UCSD-AML1 (cell line): Measurements from ENCODE around the gene OSBPL5.

Experiments
- DNase-seq: peaks from one replicate; lab custom pipeline; 2025; ENCODE audit not compliant: unreplicated experiment; lab: John Stamatoyannopoulos, UW

The OSBPL5 gene

DNA sequence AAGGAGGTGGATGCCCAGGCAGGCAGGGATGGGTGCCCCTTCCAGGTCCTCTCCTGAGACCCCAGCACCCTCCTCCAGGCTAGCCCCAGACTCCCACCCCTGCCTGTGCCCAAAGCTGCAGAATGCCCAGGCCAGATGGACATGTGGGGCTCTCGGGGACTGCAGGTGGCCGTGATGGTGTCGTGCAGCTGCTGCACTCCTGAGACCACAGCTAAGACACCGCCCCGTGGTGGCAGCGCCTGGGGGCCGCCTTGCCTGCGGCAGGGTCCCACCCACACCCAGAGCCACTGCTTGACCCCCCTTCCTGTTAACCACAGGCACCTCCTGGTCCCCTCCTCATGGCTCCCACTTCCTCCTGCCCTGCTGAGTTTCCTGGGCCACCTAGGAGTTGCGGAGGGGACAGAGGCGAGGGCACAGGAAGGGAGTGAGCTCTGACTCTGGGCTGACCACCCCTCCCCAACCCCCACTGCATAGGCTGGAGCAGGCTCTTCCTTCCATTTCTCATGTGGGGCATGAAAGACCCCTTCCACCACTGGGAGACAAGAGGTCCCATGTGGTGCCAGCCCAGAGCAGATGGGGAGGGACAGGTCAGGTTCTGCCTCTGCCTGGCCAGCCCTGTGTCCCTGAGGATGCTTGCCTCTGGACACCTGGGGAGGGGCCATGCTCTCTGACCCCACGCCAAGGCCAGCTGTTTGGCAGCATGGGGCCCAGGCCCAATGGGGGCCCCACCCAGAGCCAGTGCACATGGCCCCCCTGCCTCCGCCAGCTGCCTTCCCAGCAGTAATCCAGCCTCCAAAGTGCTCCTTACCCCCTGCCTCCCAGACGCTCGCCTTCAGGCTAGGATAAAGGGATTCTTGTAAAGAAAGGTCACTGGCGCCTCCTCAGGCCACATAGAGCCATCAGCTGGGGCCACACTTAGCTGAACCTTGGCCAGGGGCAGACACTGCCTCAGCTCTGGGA lies 29.3 kb downstream of the OSBPL5 start:
- DNase-seq = peak; percentile 81

DNA sequence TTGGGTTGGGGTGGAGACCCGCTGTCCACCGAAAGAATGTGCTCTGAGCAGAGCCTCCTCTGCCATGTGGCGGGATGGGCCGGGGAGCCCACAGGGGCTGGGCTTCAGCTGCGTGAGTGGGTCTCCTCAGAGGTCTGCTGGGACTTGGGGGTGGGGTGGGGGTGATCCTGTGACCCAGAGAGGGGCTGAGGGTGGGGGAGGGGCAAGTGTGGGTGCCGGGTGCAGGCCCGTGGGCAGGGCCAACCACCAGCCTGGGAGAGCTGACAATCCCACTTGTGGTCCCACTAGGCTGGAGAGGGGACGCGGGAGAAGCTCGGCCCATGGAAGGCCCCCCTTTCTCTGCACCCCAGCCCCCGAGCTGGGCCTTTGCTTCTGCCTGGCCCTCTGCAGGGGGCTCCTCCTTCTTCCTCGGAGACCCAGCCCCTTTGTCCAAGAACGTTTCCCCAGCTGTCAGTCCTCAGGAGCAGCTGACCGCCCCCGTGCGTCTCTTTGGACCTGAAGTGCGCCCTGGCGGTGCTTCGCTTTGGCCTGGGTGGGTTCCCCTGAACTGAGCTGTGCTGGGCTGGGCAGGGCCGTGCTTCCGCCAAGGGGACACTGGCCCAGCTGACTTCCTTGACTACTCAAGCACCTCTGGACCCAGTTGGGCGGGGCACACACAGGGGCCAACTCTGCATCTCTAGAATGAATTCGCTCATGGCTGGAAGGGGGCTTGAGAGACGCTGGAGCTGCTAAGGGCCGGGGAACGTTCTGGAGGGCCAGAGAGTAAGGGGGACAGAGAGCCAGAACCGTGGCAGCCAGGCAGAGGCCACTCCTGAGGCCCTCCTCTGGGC lies 30.2 kb downstream of the OSBPL5 start:
- no peak for DNase-seq

DNA sequence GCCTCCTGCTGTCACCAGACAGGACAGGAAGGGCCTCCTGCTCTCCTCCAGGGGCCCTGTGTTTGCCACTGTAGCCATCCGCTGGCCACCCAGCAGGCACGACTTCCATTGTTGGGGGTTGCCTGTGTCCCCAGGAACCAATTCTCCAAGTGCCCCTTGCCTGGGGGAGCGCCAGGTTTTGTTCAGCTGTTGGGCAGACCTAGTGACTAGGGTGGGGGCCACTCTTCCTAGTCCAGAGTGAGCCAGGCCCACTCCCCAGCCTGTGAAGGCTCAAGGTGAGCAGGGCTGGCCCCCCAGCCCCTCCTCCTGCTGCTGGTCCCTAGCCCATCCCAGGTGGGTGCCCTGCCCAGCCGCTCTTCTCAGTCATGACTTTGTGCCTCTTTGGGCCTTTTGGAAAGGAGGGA lies 30.9 kb downstream of the OSBPL5 start:
- DNase-seq = no peak

DNA sequence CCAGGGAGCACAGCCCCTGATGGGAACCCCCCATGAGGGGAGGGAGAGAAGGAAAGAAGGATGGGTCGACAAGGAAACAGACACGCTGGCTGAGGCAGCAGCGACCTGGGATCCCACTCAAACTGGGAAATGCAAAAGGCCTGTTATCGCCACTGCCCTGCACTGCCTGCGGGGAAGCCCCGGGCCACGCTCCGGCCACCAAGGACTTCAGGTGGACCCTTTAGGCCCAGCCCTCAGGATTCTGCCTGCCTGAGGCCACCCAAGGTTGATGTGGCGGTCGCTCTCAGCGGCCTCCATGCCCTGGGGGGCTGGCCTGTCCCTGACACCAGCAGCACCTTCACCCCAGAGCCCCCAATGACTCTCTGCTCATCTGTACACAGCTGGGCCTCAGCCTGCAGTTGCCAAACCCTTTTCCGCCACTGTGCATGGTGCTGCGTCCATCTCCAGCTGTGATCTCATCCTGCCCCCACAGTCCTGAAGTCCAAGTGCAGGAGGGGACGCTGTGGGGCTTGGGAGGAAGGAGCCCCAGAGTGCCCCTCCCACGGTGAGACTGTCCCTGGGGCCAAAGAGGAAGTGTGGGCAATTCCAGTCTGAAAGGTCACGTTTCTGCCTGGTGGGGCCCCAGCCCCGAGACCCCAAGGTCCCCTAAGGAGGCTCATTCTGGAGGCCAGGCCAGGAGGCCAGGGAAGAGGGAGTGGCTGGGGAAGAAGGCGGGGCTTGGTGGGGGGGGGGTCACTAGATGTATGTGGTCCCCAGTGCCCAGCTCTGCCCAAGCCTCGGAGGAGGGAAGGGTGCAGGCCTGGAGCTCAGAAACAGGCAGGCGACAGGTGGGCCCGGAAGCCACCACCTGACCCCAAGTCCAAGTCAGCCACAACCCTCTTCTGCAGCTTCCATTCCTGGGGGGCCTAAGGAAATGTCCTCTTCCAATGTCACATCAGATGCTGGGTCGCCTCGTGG lies 31.6 kb downstream of the OSBPL5 start:
- DNase-seq = no peak

DNA sequence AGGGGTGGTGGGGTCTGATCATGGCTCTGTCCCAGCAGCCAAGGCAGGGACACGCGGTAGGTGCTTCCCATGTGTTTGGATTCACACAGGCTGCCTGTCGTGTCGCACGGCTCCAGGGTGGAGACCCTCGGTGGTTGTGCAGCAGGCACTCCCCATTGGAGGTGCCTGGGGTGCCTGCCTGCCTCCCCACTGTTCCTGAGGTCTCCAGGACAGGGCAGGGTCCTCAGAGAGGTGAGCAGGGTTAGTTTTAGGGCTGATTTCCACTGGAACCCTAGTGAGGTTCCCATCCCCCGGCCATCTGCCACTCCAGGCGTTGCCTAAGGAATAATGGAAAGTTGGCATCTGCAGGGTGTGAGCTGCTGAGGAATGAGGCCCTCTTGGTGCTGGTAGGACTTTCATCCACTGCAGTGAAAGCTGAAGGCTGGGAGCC lies 32.3 kb downstream of the OSBPL5 start:
- no peak for DNase-seq

- DNase-seq = no peak
Observed at GRCh38 chr11:3132271-3132781, 32.8 kb downstream of the OSBPL5 start.

DNA sequence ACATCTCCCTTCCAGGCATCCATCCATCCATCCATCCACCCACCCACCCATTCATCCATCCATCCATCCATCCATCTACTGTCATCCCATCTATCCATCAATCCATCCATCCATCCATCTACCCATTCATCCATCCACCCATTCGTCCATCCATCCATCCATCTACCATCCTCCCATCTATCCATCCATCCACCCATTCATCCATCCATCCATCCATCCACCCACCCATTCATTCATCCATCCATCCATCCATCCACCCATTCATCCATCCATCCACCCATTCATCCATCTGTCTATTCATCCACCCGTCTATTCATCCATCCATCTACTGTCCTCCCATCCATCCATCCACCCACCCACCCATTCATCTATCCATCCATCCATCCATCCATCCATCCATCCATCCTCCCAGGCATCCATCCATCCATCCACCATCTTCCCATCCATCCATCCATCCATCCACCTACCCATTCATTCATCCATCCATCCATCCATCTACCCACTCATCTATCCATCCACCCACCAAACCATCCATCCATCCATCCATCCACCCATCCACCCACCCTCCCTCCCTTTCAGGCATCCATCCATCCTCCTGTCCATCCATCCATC lies 33.7 kb downstream of the OSBPL5 start:
- DNase-seq = no peak

GRCh38 chr11:3130269-3131071 lies 34.6 kb downstream of the OSBPL5 start:
- no peak for DNase-seq

DNA sequence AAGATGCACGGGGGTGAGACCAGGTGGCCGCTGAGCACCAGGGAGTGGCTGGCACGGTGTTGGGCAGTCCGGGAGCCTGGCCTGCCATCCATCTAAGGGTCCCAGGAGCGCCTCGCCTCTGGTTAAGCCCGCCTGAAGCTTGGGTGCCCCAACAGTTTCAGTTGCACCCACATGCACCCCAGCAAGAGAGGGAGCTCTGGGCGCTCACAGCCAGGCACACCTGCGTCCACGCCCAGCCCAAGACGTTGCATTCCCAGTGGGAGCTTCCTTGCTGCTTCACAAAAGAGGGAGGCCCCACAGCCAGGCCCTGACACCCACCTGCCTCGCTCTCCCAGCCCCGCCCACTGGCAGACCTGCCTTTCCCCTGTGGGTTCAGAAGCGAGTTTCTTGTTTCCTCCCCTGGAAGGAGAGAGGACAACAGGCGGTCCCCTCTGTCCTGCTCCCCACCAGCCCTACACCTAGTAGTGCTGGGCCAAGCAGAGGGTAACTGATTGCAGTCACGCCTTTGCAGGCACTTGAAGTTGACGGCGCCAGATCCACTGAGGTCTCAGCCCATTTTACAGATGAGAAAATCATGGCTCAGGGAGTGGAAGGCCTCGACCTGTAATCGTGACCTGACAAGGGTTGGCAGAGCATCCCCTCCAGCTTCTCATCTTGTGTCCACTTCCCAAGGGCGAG lies 35.4 kb downstream of the OSBPL5 start:
- DNase-seq = no peak

GRCh38 chr11:3129181-3129590 lies 35.9 kb downstream of the OSBPL5 start:
- DNase-seq = no peak

- DNase-seq = no peak
Observed at GRCh38 chr11:3128356-3129180, 36.5 kb downstream of the OSBPL5 start.

DNA sequence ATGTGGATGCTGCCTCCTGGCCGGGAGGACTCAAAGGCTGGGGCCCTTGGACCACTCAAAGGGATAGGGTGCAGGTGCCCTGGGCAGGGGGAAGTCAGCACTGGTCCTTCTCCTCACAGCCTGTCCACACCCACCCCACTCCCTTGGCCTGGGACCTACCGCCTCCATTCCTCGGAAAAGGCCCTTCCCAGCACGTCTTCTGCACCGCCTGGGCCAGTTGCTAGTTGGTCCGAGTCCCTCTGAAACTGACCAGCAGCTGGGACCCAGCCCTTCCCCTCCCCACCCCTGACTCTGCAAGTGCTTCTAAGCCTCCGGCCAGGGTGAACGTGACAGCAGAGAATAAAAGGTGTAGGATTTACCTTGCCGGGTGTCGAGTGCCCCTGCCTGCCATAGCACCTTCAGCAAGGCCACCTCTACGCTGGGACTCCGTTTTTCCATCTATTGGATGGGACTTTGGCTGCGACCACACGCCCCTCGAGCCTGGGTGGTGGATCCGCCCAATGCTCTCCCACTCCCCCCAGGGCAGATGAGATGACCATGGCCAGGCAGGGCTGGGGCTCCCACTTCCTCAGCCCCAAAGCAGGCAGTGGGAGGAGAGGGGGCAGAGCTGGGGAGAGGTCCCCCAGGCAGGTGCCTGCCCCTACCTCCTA lies 37.3 kb downstream of the OSBPL5 start:
- DNase-seq = no peak

DNA sequence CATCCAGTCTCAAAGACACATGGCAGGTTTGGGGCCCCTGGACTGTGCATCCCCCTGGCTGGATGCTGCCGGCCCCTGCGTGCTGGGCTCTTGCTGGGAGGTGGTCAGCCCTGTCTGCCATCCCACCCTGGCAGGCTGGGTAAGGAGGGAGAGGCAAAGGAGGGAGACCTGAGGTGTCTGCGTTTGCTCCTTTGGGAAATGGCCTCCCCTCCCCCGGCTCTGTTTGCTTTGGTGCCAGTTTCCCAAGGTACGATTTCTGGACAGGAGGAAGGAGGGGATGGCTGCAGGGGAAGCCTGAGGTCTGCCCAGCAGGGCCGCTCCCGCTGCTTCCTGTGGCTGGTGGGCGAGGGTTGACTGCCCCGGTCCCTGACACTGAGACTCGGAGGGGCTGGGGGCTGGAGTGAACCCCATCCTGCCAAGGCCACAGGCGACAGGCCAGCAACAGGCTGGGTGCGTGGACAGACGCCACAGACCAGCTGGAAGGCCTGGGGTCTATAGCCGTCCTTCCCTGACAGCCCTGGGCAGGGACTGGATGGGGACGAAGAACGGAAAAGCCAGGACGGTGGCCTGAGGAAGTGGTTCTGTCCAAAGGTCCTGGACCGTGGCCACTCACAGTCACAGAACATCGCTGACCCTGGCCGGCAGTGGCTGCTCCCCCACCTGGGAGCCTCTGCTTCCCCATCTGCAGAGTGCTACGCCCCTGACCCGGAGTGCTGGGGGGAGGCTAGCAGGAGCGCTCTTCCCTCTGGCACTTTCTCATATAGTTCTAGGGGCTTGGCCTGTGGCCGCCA lies 38.0 kb downstream of the OSBPL5 start:
- DNase-seq = peak; percentile 34

DNA sequence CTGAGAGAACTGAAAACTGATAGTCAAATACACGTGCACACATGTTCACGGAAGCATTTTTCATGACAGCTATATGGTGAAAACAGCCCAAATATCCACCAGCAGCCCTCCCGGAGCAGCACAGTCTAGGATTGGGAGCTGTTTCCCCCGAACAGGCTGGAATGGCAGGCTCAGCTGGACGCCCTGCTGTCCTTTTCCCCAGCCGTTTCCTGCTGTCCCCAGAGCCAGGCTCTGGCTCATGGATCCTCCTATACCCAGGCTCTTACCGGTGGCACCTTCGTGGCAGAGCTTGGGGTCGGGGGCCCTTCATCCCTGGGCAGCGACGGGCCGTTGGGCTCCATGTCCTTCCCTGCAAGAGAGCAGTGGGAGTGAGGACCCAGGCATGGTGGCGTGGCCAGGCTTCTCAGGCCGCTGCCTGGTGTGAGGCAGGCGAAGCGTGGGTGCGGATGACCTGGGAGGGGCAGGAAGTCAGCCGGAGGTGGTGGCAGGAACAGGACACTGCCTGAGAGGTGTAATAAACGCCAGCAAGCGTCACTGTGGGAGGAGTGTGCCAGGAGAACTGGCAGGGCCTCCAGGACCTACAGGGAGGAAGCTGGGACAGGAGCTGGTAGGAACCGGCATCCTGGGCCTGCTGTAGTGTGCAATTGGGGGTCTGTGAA lies 38.8 kb downstream of the OSBPL5 start:
- DNase-seq = peak; percentile 76

DNA sequence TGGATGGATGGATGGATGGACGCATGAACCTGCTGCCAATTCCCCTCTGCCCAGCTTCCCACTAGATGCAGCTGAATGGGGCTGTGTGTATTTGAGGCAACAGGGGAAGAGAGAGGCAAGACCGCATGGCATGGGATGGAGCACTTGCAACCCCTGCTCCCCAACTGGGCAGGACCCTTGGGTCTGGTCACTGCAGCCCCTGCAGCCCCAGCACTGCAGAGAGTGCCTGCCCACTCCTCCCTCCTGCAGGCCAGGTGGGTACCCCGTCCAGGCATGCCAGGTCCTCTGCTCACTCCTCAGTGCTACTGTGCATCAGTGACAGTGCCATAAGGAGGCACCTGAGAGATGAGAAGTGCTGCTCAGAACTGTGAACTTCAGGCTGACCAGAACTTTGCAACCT lies 40.3 kb downstream of the OSBPL5 start:
- no peak for DNase-seq
